ENCODE measurements around the gene STARD13. TPM values are rescaled to one million over a fixed set of nuclear protein-coding genes. Genes with fewer than 3 reads are reported as not detected.

The STARD13 gene
- total RNA-seq, 2 experiments from 2014 or later = 0.02 to 0.25 TPM

GRCh38 chr13:33096886-33097605 is 188.5 kb downstream of the STARD13 start:
- ChIA-PET CTCF (interaction anchor here (0.8 kb wide), 1 partner anchor 28 kb away, joined by 3 read pairs; no protein-coding TSS in a partner anchor), POLR2A (no interaction called here)
- H3K27me3 Mint-ChIP-seq = peaks cover 14% of the 10 kb centered on the region
- no peaks in the 10 kb centered on the region for H3K36me3 Mint-ChIP-seq (ENCODE audit: low read depth)
- H3K9me3 Mint-ChIP-seq = no peaks in the 10 kb centered on the region
- H3K4me3 Mint-ChIP-seq = no peak overlapping the region
- no peak for DNase-seq
- H3K27ac Mint-ChIP-seq = no peak overlapping the region
- H3K4me1 Mint-ChIP-seq = no peaks in the 10 kb centered on the region

- Mint-ChIP-seq H3K27ac (no peak overlapping the region), H3K4me1 (no peaks in the 10 kb centered on the region), H3K36me3 (ENCODE audit: low read depth) (no peaks in the 10 kb centered on the region), H3K27me3 (peaks cover 8% of the 10 kb centered on the region), H3K9me3 (no peaks in the 10 kb centered on the region), H3K4me3 (no peak overlapping the region)
- DNase-seq = no peak
- ChIA-PET CTCF (no interaction called here), POLR2A (no interaction called here)
These were observed 193.2 kb downstream of the STARD13 start for GRCh38 chr13:33092073-33092987.

GRCh38 chr13:33091415-33091774 is 194.2 kb downstream of the STARD13 start:
- POLR2A ChIA-PET = no interaction called here
- CTCF ChIA-PET = no interaction called here

GRCh38 chr13:33090755-33091414 is 194.7 kb downstream of the STARD13 start:
- no peaks in the 10 kb centered on the region for H3K36me3 Mint-ChIP-seq (ENCODE audit: low read depth)
- no peaks in the 10 kb centered on the region for H3K9me3 Mint-ChIP-seq
- no peaks in the 10 kb centered on the region for H3K4me1 Mint-ChIP-seq
- CTCF ChIA-PET = no interaction called here
- DNase-seq = no peak
- H3K27ac Mint-ChIP-seq = no peak overlapping the region
- peaks cover 3% of the 10 kb centered on the region for H3K27me3 Mint-ChIP-seq
- H3K4me3 Mint-ChIP-seq = no peak overlapping the region
- POLR2A ChIA-PET = no interaction called here

More at GRCh38 chr13:33091415-33091774, 194.2 kb downstream of the STARD13 start:
- Mint-ChIP-seq H3K36me3 (ENCODE audit: low read depth) (no peaks in the 10 kb centered on the region), H3K4me1 (no peaks in the 10 kb centered on the region), H3K4me3 (no peak overlapping the region), H3K9me3 (no peaks in the 10 kb centered on the region), H3K27ac (no peak overlapping the region), H3K27me3 (peaks cover 3% of the 10 kb centered on the region)
- no peak for DNase-seq

GRCh38 chr13:33089311-33089710 is 196.2 kb downstream of the STARD13 start:
- H3K4me1 Mint-ChIP-seq = no peaks in the 10 kb centered on the region
- no peak overlapping the region for H3K4me3 Mint-ChIP-seq
- CTCF ChIA-PET = no interaction called here
- POLR2A ChIA-PET = no interaction called here
- no peak overlapping the region for H3K27ac Mint-ChIP-seq
- H3K9me3 Mint-ChIP-seq = no peaks in the 10 kb centered on the region
- no peaks in the 10 kb centered on the region for H3K36me3 Mint-ChIP-seq (ENCODE audit: low read depth)
- peaks cover 6% of the 10 kb centered on the region for H3K27me3 Mint-ChIP-seq
- DNase-seq = no peak

- DNase-seq = no peak
- H3K4me3 Mint-ChIP-seq = no peak overlapping the region
- no peaks in the 10 kb centered on the region for H3K36me3 Mint-ChIP-seq (ENCODE audit: low read depth)
- no peaks in the 10 kb centered on the region for H3K9me3 Mint-ChIP-seq
- CTCF ChIA-PET = no interaction called here
- no peak overlapping the region for H3K27ac Mint-ChIP-seq
- POLR2A ChIA-PET = no interaction called here
- H3K4me1 Mint-ChIP-seq = no peaks in the 10 kb centered on the region
- H3K27me3 Mint-ChIP-seq = peaks cover 6% of the 10 kb centered on the region
These were observed 197.8 kb downstream of the STARD13 start for GRCh38 chr13:33087790-33088189.

- peaks cover 6% of the 10 kb centered on the region for H3K27me3 Mint-ChIP-seq
- CTCF ChIA-PET = no interaction called here
These were observed 198.5 kb downstream of the STARD13 start for GRCh38 chr13:33087091-33087490.

GRCh38 chr13:33083054-33083453 is 202.5 kb downstream of the STARD13 start:
- Mint-ChIP-seq H3K27ac (no peak overlapping the region), H3K9me3 (no peaks in the 10 kb centered on the region), H3K4me1 (no peaks in the 10 kb centered on the region), H3K36me3 (ENCODE audit: low read depth) (no peaks in the 10 kb centered on the region), H3K4me3 (no peak overlapping the region), H3K27me3 (peaks cover 25% of the 10 kb centered on the region)
- ChIA-PET POLR2A (no interaction called here), CTCF (no interaction called here)
- no peak for DNase-seq

More at GRCh38 chr13:33087091-33087490, 198.5 kb downstream of the STARD13 start:
- H3K36me3 Mint-ChIP-seq (ENCODE audit: low read depth) = no peaks in the 10 kb centered on the region
- no peak for DNase-seq
- H3K4me3 Mint-ChIP-seq = no peak overlapping the region
- H3K9me3 Mint-ChIP-seq = no peaks in the 10 kb centered on the region
- H3K27ac Mint-ChIP-seq = no peak overlapping the region
- no peaks in the 10 kb centered on the region for H3K4me1 Mint-ChIP-seq
- POLR2A ChIA-PET = no interaction called here

- peaks cover 25% of the 10 kb centered on the region for H3K27me3 Mint-ChIP-seq
- H3K27ac Mint-ChIP-seq = no peak overlapping the region
These were observed 203.9 kb downstream of the STARD13 start for GRCh38 chr13:33081666-33082065.

GRCh38 chr13:33080972-33081590 is 204.5 kb downstream of the STARD13 start:
- DNase-seq = no peak
- CTCF ChIA-PET = no interaction called here
- POLR2A ChIA-PET = no interaction called here
- H3K4me3 Mint-ChIP-seq = no peak overlapping the region
- no peaks in the 10 kb centered on the region for H3K4me1 Mint-ChIP-seq
- no peaks in the 10 kb centered on the region for H3K9me3 Mint-ChIP-seq
- H3K27ac Mint-ChIP-seq = no peak overlapping the region
- no peaks in the 10 kb centered on the region for H3K36me3 Mint-ChIP-seq (ENCODE audit: low read depth)
- peaks cover 25% of the 10 kb centered on the region for H3K27me3 Mint-ChIP-seq

More at GRCh38 chr13:33081666-33082065, 203.9 kb downstream of the STARD13 start:
- ChIA-PET POLR2A (no interaction called here), CTCF (no interaction called here)
- no peak for DNase-seq
- Mint-ChIP-seq H3K4me1 (no peaks in the 10 kb centered on the region), H3K36me3 (ENCODE audit: low read depth) (no peaks in the 10 kb centered on the region), H3K9me3 (no peaks in the 10 kb centered on the region), H3K4me3 (no peak overlapping the region)

- H3K36me3 Mint-ChIP-seq (ENCODE audit: low read depth) = no peaks in the 10 kb centered on the region
- ChIA-PET CTCF (no interaction called here), POLR2A (no interaction called here)
- H3K4me3 Mint-ChIP-seq = no peak overlapping the region
- no peaks in the 10 kb centered on the region for H3K4me1 Mint-ChIP-seq
- H3K27ac Mint-ChIP-seq = no peak overlapping the region
- no peak for DNase-seq
- H3K9me3 Mint-ChIP-seq = no peaks in the 10 kb centered on the region
- peaks cover 23% of the 10 kb centered on the region for H3K27me3 Mint-ChIP-seq
These were observed 205.6 kb downstream of the STARD13 start for GRCh38 chr13:33079960-33080359.

GRCh38 chr13:33078263-33078662 is 207.3 kb downstream of the STARD13 start:
- Mint-ChIP-seq H3K4me1 (no peaks in the 10 kb centered on the region), H3K27ac (no peak overlapping the region), H3K4me3 (no peak overlapping the region), H3K9me3 (no peaks in the 10 kb centered on the region), H3K27me3 (peaks cover 22% of the 10 kb centered on the region), H3K36me3 (ENCODE audit: low read depth) (no peaks in the 10 kb centered on the region)
- no peak for DNase-seq
- ChIA-PET CTCF (no interaction called here), POLR2A (no interaction called here)
